Endothelial cell of umbilical vein (primary cell): ENCODE measurements around the gene TSPOAP1. TPM values are rescaled to one million over a fixed set of nuclear protein-coding genes. Genes with fewer than 3 reads are reported as not detected.

Experiments used
- BruUV-seq: library from RNA; stranded (reverse); fragments of 400-500 nt; replicated peaks from 2 replicates; lab custom pipeline; 2021; lab: Mats Ljungman, UMichigan
- CTCF ChIA-PET: fragments of 300-600, 350-600 bp; sonication (Branson Sonifier 250); formaldehyde crosslinking; loops from one replicate; lab custom pipeline; 2021; ENCODE audit warnings: antibody characterized with exemption, inconsistent platforms; lab: Charles Lee
- POLR2A ChIA-PET: fragments of 300-600, 350-600 bp; sonication (Branson Sonifier 250); formaldehyde crosslinking; loops from one replicate; lab custom pipeline; 2021; ENCODE audit warnings: antibody characterized with exemption, inconsistent platforms; lab: Charles Lee
- DNase-seq: peaks from one replicate; pipeline ENCODE4 v3.0.0-alpha.2; 2011; ENCODE audit warnings: low read depth, low spot score
- FAIRE-seq: peaks from 2 replicates; lab custom pipeline; 2011; peaks lifted over from hg19 to GRCh38; lab: Jason Lieb, UNC
- H2AFZ ChIP-seq: 2 replicates; pipeline ENCODE4 v1.6.0; 2012; ENCODE audit warnings: low read depth, low read length, control low read depth, inconsistent platforms
- H3K27ac ChIP-seq: 2 replicates; pipeline ENCODE4 v1.5.1; 2011; ENCODE audit warnings: low read depth, mild to moderate bottlenecking, control low read depth, low read length, moderate library complexity; ENCODE audit not compliant: insufficient read depth
- H3K27me3 ChIP-seq, 2 experiments: 2 replicates each; pipeline versions ENCODE4 v1.6.0 to v1.6.1; 2011; ENCODE audit warnings: low read length in 2 of 2, mixed read lengths in 1 of 2; ENCODE audit not compliant: control insufficient read depth in 2 of 2, insufficient read depth in 2 of 2
- H3K36me3 ChIP-seq, 2 experiments: 2 replicates in 1 of 2; 3 replicates in 1 of 2; pipeline ENCODE4 v1.5.1; 2011; ENCODE audit warnings: low read length in 2 of 2, mild to moderate bottlenecking in 1 of 2, moderate library complexity in 1 of 2; ENCODE audit not compliant: control insufficient read depth in 2 of 2, insufficient read depth in 2 of 2; ENCODE audit errors: extremely low read depth in 1 of 2
- H3K4me1 ChIP-seq: 3 replicates; pipeline ENCODE4 v1.5.1; 2011; ENCODE audit warnings: mild to moderate bottlenecking, low read length; ENCODE audit not compliant: control insufficient read depth, insufficient read depth; ENCODE audit errors: extremely low read depth
- H3K4me2 ChIP-seq: 2 replicates; pipeline ENCODE4 v1.6.1; 2011; ENCODE audit warnings: low read length, control low read depth, mixed read lengths; ENCODE audit not compliant: insufficient read depth
- H3K4me3 ChIP-seq, 3 experiments: fragments of 200-600 bp in 1 of 3; sonication (generic), shearing (Covaris generic) in 1 of 3; replicated peaks in 1 of 3; 2 replicates each; pipeline ENCODE4 v1.5.1; 2011 to 2016; ENCODE audit warnings: control low read depth in 3 of 3, low read length in 3 of 3, mild to moderate bottlenecking in 2 of 3, inconsistent platforms in 1 of 3, low read depth in 1 of 3, moderate library complexity in 1 of 3; ENCODE audit not compliant: insufficient read depth in 1 of 3
- H3K79me2 ChIP-seq: 2 replicates; pipeline ENCODE4 v1.6.0; 2012; ENCODE audit warnings: low read length, inconsistent platforms; ENCODE audit not compliant: control insufficient read depth, insufficient read depth
- H3K9ac ChIP-seq: replicated peaks from 2 replicates; pipeline ENCODE3; 2011; ENCODE audit warnings: low read length, control low read depth; ENCODE audit not compliant: insufficient read depth; ENCODE audit errors: extremely low read depth
- H3K9me1 ChIP-seq: replicated peaks from 3 replicates; pipeline ENCODE4 v1.6.0; 2011; ENCODE audit warnings: mild to moderate bottlenecking, low read length; ENCODE audit not compliant: control insufficient read depth, insufficient read depth; ENCODE audit errors: extremely low read depth
- H3K9me3 ChIP-seq: replicated peaks from 2 replicates; pipeline ENCODE4 v1.5.1; 2012; ENCODE audit warnings: low read length, inconsistent platforms; ENCODE audit not compliant: control insufficient read depth, insufficient read depth
- H4K20me1 ChIP-seq: replicated peaks from 2 replicates; pipeline ENCODE3; 2011; ENCODE audit warnings: mild to moderate bottlenecking, low read length; ENCODE audit not compliant: control insufficient read depth, insufficient read depth; ENCODE audit errors: extremely low read depth
- CTCF ChIP-seq, 2 donors: IDR thresholded peaks; 1 replicate in 1 of 2; 2 replicates in 1 of 2; pipeline ENCODE4 v1.5.1; 2011; ENCODE audit warnings: low read length in 2 of 2, mild to moderate bottlenecking in 2 of 2, moderate library complexity in 2 of 2, control low read depth in 1 of 2, inconsistent platforms in 1 of 2, low read depth in 1 of 2; ENCODE audit not compliant: insufficient read depth in 1 of 2; ENCODE audit errors: extremely low read depth in 1 of 2
- EZH2 ChIP-seq: IDR thresholded peaks from 2 replicates; pipeline ENCODE4 v1.6.1; 2012; ENCODE audit warnings: borderline replicate concordance, low read depth, mild to moderate bottlenecking, moderate library complexity, low read length, inconsistent platforms; ENCODE audit not compliant: severe bottlenecking
- FOS ChIP-seq: IDR thresholded peaks from 2 replicates; pipeline ENCODE4 v1.6.1; 2011; ENCODE audit warnings: mild to moderate bottlenecking, low read length, moderate library complexity, borderline replicate concordance; ENCODE audit not compliant: insufficient read depth
- GATA2 ChIP-seq: IDR thresholded peaks from 2 replicates; pipeline ENCODE4 v1.7.0; 2011; ENCODE audit warnings: low read depth, mild to moderate bottlenecking, moderate library complexity, mixed read lengths, low read length; ENCODE audit not compliant: insufficient read length, insufficient read depth
- JUN ChIP-seq: IDR thresholded peaks from 2 replicates; pipeline ENCODE4 v1.6.1; 2011; ENCODE audit warnings: borderline replicate concordance, low read depth; ENCODE audit not compliant: insufficient read length, insufficient read depth
- MAX ChIP-seq: IDR thresholded peaks from 2 replicates; pipeline ENCODE4 v1.6.1; 2011; ENCODE audit not compliant: insufficient read depth, insufficient read length
- MYC ChIP-seq: IDR thresholded peaks from one replicate; pipeline ENCODE4 v1.6.1; 2011; ENCODE audit warnings: mild to moderate bottlenecking, low read depth, low read length
- POLR2A ChIP-seq: IDR thresholded peaks from 2 replicates; pipeline ENCODE4 v1.6.1; 2012; ENCODE audit warnings: low read depth, mild to moderate bottlenecking, control low read depth, low read length
- POLR2AphosphoS5 ChIP-seq: IDR thresholded peaks from 2 replicates; pipeline ENCODE4 v1.6.1; 2012; ENCODE audit warnings: low read depth, mild to moderate bottlenecking, control low read depth, low read length, moderate library complexity; ENCODE audit not compliant: insufficient read depth
- dilution Hi-C: fragments of 300-500 bp; cut with MboI; formaldehyde crosslinking; loops from one replicate; pipeline ENCODE4 v1.15.0; 2019; ENCODE audit warnings: low sequenced_read_pairs; ENCODE audit not compliant: extremely low pct_ligation_motif_present
- intact Hi-C: fragments of 100-400 bp; cut with micrococcal nuclease; formaldehyde crosslinking; loops from one replicate; pipeline ENCODE4 v1.10.0; 2022
- polyA plus RNA-seq, 4 experiments: library from polyadenylated mRNA; depleted of rRNA in 3 of 4; stranded (reverse) in 3 of 4; unstranded in 1 of 4; fragments of >200 nt; gene quantifications; 2 replicates each; pipeline versions ENCODE4 v1.2.1 to v1.2.3, GENCODE V29; 2011 to 2012; ENCODE audit warnings: missing spikeins in 1 of 4
- total RNA-seq: library from RNA; stranded (reverse); gene quantifications from 2 replicates; pipeline ENCODE4 v1.2.3, GENCODE V29; 2021

Gene TSPOAP1
- total and polyA plus RNA-seq, 2 donors (not counting 3 experiments of a cell fraction or from before 2014, with no cell fraction given): not detected

- Histone ChIP-seq H3K4me2 (no peak overlapping the region), H3K4me1 (no peaks in the 10 kb centered on the region), H2AFZ (no peak overlapping the region), H3K27ac (no peak overlapping the region), H3K9me1 (no peaks in the 10 kb centered on the region), H4K20me1 (no peaks in the 10 kb centered on the region), H3K27me3 (peaks cover 2 to 6% of the 10 kb centered on the region in 2 experiments), H3K9ac (no peak overlapping the region), H3K79me2 (no peaks in the 10 kb centered on the region), H3K9me3 (no peaks in the 10 kb centered on the region), H3K4me3 (no peak overlapping the region), H3K36me3 (no peaks in the 10 kb centered on the region)
- dilution Hi-C loops: no loop called here
- intact Hi-C loops: no loop called here
- TF ChIP-seq MAX (no peak), MYC (no peak), POLR2A (no peak), EZH2 (no peak), JUN (no peak), CTCF (IDR thresholded peaks at IDR 0.05; ENCODE audit: extremely low read depth in 1 of 2, insufficient read depth in 1 of 2, low read depth in 1 of 2, low read length in 2 of 2) (no peak), POLR2AphosphoS5 (no peak), GATA2 (no peak), FOS (no peak)
- DNase-seq (no peak), FAIRE-seq (no peak)
- no TSS peak for BruUV-seq
- CTCF ChIA-PET: interaction anchor here (1.2 to 1.6 kb wide), 3 partner anchors 11 to 29 kb away, joined by 3 to 5 read pairs (median 4); no protein-coding TSS in a partner anchor
- POLR2A ChIA-PET: no interaction called here
Measured at GRCh38 chr17:58275417-58275816, 53.2 kb downstream of the TSPOAP1 start.
